Amygdala (tissue), 56 donors: ENCODE measurements around the gene TPI1.

Experiments used
- DNase-seq, 56 donors: peaks; one replicate each; lab custom pipeline; 2025; lab: John Stamatoyannopoulos, UW

TPI1 gene

GRCh38 chr12:6843118-6843902, 24.0 kb upstream of the TPI1 start:
- no peak for DNase-seq

GRCh38 chr12:6845395-6845794, 21.9 kb upstream of the TPI1 start:
- DNase-seq: no peak

- DNase-seq: no peak
These were observed 20.9 kb upstream of the TPI1 start for GRCh38 chr12:6846316-6846869.

- DNase-seq: no peak
These were observed 19.7 kb upstream of the TPI1 start for GRCh38 chr12:6847676-6848075.

- no peak for DNase-seq
These were observed 17.9 kb upstream of the TPI1 start for GRCh38 chr12:6849427-6849826.

- no peak for DNase-seq
These were observed 17.3 kb upstream of the TPI1 start for GRCh38 chr12:6849976-6850560.

- DNase-seq: no peak
These were observed 16.6 kb upstream of the TPI1 start for GRCh38 chr12:6850796-6851152.

GRCh38 chr12:6851153-6851920, 16.0 kb upstream of the TPI1 start, which contains the start of gene CDCA3:
TSS of gene CDCA3 (minus strand) at chr12:6851286. CDS start at chr12:6850952, 334 bp downstream.
- DNase-seq: peak in 55 of 56 donors; percentile 48 to 98 (median 89)

GRCh38 chr12:6851921-6852650, 15.2 kb upstream of the TPI1 start, which contains the start of gene USP5:
TSS of gene USP5 (plus strand) at chr12:6852150. CDS start at chr12:6852180, 30 bp downstream.
- DNase-seq: peak; percentile 96 to 100 (median 100)

- peak in 36 of 56 donors; percentile 21 to 76 (median 52) for DNase-seq
These were observed 14.5 kb upstream of the TPI1 start for GRCh38 chr12:6852651-6853354.

GRCh38 chr12:6853626-6854025, 13.7 kb upstream of the TPI1 start:
- no peak for DNase-seq

GRCh38 chr12:6854036-6854435, 13.3 kb upstream of the TPI1 start:
- no peak for DNase-seq

GRCh38 chr12:6855322-6855721, 12.0 kb upstream of the TPI1 start:
- DNase-seq: no peak

- no peak for DNase-seq
These were observed 8.5 kb upstream of the TPI1 start for GRCh38 chr12:6858799-6859198.

- no peak for DNase-seq
These were observed 7.2 kb upstream of the TPI1 start for GRCh38 chr12:6860116-6860515.

GRCh38 chr12:6860942-6861341, 6.4 kb upstream of the TPI1 start:
- DNase-seq: no peak

- DNase-seq: no peak
These were observed 5.9 kb upstream of the TPI1 start for GRCh38 chr12:6861391-6861790.

- no peak for DNase-seq
These were observed 4.3 kb upstream of the TPI1 start for GRCh38 chr12:6863033-6863432.

- DNase-seq: no peak
These were observed 3.6 kb upstream of the TPI1 start for GRCh38 chr12:6863586-6864321.
